Peyer's patch (tissue), 4 donors: Measurements from ENCODE around the gene TMEM8B. TPM values are rescaled to one million over a fixed set of nuclear protein-coding genes. Genes with fewer than 3 reads are reported as not detected.
A peak's percentile ranks its signal among the peaks of the same experiment; 100 is the strongest.

Experiments used
- DNase-seq, 3 donors: peaks; one replicate each; pipeline ENCODE4 v3.0.0-alpha.2; 2017 to 2019
- H3K27ac ChIP-seq, 4 donors: fragments of 200-600 bp; sonication (generic); one replicate each; pipeline ENCODE4 v1.5.1; 2016 to 2019
- H3K27me3 ChIP-seq, 2 donors: fragments of 200-600 bp; sonication (generic); one replicate each; pipeline ENCODE4 v1.5.1; 2019
- H3K36me3 ChIP-seq, 3 donors: fragments of 200-600 bp; sonication (generic); one replicate each; pipeline ENCODE4 v1.5.1; 2016 to 2019
- H3K4me1 ChIP-seq, 4 donors: fragments of 200-600 bp; sonication (generic); one replicate each; pipeline ENCODE4 v1.5.1; 2016 to 2019
- H3K4me3 ChIP-seq, 4 donors: fragments of 200-600 bp; sonication (generic); 1 replicate in 3 of 4; 2 replicates in 1 of 4; pipeline ENCODE4 v1.5.1; 2016 to 2019; ENCODE audit warnings: mild to moderate bottlenecking in 1 of 4
- H3K9me3 ChIP-seq, 4 donors: fragments of 200-600 bp; sonication (generic); one replicate each; pipeline ENCODE4 v1.5.1; 2016 to 2019; ENCODE audit warnings: mild to moderate bottlenecking in 1 of 4
- CTCF ChIP-seq, 6 experiments: fragments of 450-650 bp in 4 of 6; fragments of 200-600 bp in 2 of 6; sonication (generic) in 1 of 6; IDR thresholded peaks; one replicate each; pipeline ENCODE4 v1.5.1; 2017 to 2019; ENCODE audit warnings: antibody characterized with exemption in 6 of 6, mild to moderate bottlenecking in 3 of 6, moderate library complexity in 1 of 6
- POLR2A ChIP-seq, 2 donors: fragments of 450-650 bp; IDR thresholded peaks; one replicate each; pipeline ENCODE4 v1.5.1; 2017; ENCODE audit warnings: antibody characterized with exemption in 2 of 2, mild to moderate bottlenecking in 2 of 2, moderate library complexity in 2 of 2
- total RNA-seq, 4 donors: library from RNA; depleted of rRNA; stranded (reverse); fragments of >200 nt; gene quantifications; one replicate each; pipeline ENCODE4 v1.1.0, GENCODE V29; 2016

TMEM8B gene
- total RNA-seq, 4 donors from 2014 or later: 6.0 to 11.6 (median 8.1) TPM

GRCh38 chr9:35903049-35903448 is 74.0 kb downstream of the TMEM8B start:
- Histone ChIP-seq H3K4me1 (peaks cover 4 to 48% (median 14%) of the 10 kb centered on the region in 4 donors), H3K27me3 (no peaks in the 10 kb centered on the region), H3K4me3 (no peak overlapping the region), H3K36me3 (no peaks in the 10 kb centered on the region), H3K27ac (no peak overlapping the region), H3K9me3 (no peaks in the 10 kb centered on the region)
- no peak for TF ChIP-seq POLR2A (IDR thresholded peaks at IDR 0.05)
- peak; percentile 65 to 96 (median 91) for TF ChIP-seq CTCF (IDR thresholded peaks at IDR 0.05)
- DNase-seq: peak in 1 of 3 donors; percentile 69

GRCh38 chr9:35904338-35904737 is 75.3 kb downstream of the TMEM8B start:
- TF ChIP-seq POLR2A (IDR thresholded peaks at IDR 0.05) (no peak), CTCF (IDR thresholded peaks at IDR 0.05) (no peak)
- Histone ChIP-seq H3K4me1 (peaks cover 7 to 61% (median 24%) of the 10 kb centered on the region in 4 donors), H3K27ac (peak overlapping the region in 1 of 4 donors; percentile 97)

GRCh38 chr9:35905051-35905781 is 76.2 kb downstream of the TMEM8B start:
- Histone ChIP-seq H3K4me1 (peaks cover 7 to 70% (median 32%) of the 10 kb centered on the region in 4 donors), H3K27me3 (no peaks in the 10 kb centered on the region), H3K4me3 (peak overlapping the region in 1 of 4 donors; percentile 52), H3K36me3 (no peaks in the 10 kb centered on the region), H3K9me3 (no peaks in the 10 kb centered on the region), H3K27ac (peak overlapping the region; percentile 70 to 97 (median 90))
- DNase-seq: peak in 2 of 3 donors; percentile 77 to 79
- peak in 1 of 6 experiments; percentile 2 for TF ChIP-seq CTCF (IDR thresholded peaks at IDR 0.05)
- peak in 1 of 2 donors; percentile 39 for TF ChIP-seq POLR2A (IDR thresholded peaks at IDR 0.05)

More at GRCh38 chr9:35904338-35904737, 75.3 kb downstream of the TMEM8B start:
- no peak overlapping the region for H3K4me3 ChIP-seq
- no peaks in the 10 kb centered on the region for H3K36me3 ChIP-seq
- no peaks in the 10 kb centered on the region for H3K9me3 ChIP-seq
- no peaks in the 10 kb centered on the region for H3K27me3 ChIP-seq
- no peak for DNase-seq

- Histone ChIP-seq H3K4me1 (peaks cover 7 to 79% (median 34%) of the 10 kb centered on the region in 4 donors), H3K9me3 (no peaks in the 10 kb centered on the region), H3K27ac (peak within 1 kb of the TSS; percentile 70 to 97 (median 90)), H3K27me3 (no peaks in the 10 kb centered on the region), H3K4me3 (peak within 1 kb of the TSS in 2 of 4 donors; percentile 40 to 52), H3K36me3 (no peaks in the 10 kb centered on the region)
- DNase-seq: peak; percentile 38 to 95 (median 94)
- peak in 1 of 6 experiments; percentile 14 for TF ChIP-seq CTCF (IDR thresholded peaks at IDR 0.05)
- peak; percentile 83 to 86 for TF ChIP-seq POLR2A (IDR thresholded peaks at IDR 0.05)
Measured at GRCh38 chr9:35905912-35906679, 77.1 kb downstream of the TMEM8B start, which contains the start of gene HRCT1. TSS of gene HRCT1 (plus strand) at chr9:35906202. CDS start at chr9:35906288, 86 bp downstream.

- TF ChIP-seq POLR2A (IDR thresholded peaks at IDR 0.05) (peak; percentile 30 to 54), CTCF (IDR thresholded peaks at IDR 0.05) (no peak)
Measured at GRCh38 chr9:35906923-35907699, 78.1 kb downstream of the TMEM8B start.

More at GRCh38 chr9:35906923-35907699, 78.1 kb downstream of the TMEM8B start:
- Histone ChIP-seq H3K9me3 (no peaks in the 10 kb centered on the region), H3K4me3 (peak overlapping the region in 2 of 4 donors; percentile 40 to 52), H3K27ac (peak overlapping the region; percentile 70 to 97 (median 90)), H3K27me3 (no peaks in the 10 kb centered on the region), H3K4me1 (peaks cover 7 to 88% (median 34%) of the 10 kb centered on the region in 4 donors), H3K36me3 (no peaks in the 10 kb centered on the region)
- peak in 2 of 3 donors; percentile 65 to 70 for DNase-seq
